GM13976 (cell line): ENCODE results near the gene AAK1.
A peak's percentile ranks its signal among the peaks of the same experiment; 100 is the strongest.

Experiments
- DNase-seq: peaks from one replicate; pipeline ENCODE4 v3.0.0; 2012; ENCODE audit warnings: low spot score
- CTCF ChIP-seq: IDR thresholded peaks from 2 replicates; pipeline ENCODE4 v1.5.1; 2012; ENCODE audit warnings: borderline replicate concordance, mild to moderate bottlenecking; ENCODE audit not compliant: insufficient read depth; ENCODE audit errors: extremely low read depth, missing control alignments, control extremely low read depth
- in situ Hi-C: fragments of 300-500 bp; cut with MboI; formaldehyde crosslinking; loops from one replicate; pipeline ENCODE4 v1.12.0; 2022; ENCODE audit warnings: low sequenced_read_pairs, mixed read lengths, inconsistent platforms; ENCODE audit not compliant: unreplicated experiment

AAK1 gene

DNA sequence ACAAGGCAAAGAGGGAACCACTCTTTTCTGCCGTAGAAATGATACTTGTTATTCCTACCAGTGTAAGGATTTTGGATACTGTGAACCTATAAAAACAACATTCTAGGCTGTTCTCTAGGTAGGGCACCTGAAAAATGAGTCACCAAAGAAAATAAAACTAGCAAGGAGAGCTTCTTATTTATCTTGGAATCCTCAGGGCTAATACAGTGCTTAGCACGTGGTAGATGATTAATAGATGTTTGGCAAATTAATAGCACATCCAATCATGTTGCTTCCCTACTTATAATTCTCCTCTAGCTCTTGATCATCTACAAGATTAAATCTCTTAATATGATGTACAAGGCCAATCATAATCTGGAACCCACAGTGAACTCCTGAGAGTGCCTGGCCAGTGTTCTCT is 73.1 kb downstream of the AAK1 start:
- no peak for DNase-seq
- in situ Hi-C loops, result no loop called here
- TF ChIP-seq CTCF, result no peak

GRCh38 chr2:69567909-69568300 is 75.6 kb downstream of the AAK1 start:
- in situ Hi-C loops, result no loop called here
- no peak for TF ChIP-seq CTCF
- DNase-seq, result no peak

DNA sequence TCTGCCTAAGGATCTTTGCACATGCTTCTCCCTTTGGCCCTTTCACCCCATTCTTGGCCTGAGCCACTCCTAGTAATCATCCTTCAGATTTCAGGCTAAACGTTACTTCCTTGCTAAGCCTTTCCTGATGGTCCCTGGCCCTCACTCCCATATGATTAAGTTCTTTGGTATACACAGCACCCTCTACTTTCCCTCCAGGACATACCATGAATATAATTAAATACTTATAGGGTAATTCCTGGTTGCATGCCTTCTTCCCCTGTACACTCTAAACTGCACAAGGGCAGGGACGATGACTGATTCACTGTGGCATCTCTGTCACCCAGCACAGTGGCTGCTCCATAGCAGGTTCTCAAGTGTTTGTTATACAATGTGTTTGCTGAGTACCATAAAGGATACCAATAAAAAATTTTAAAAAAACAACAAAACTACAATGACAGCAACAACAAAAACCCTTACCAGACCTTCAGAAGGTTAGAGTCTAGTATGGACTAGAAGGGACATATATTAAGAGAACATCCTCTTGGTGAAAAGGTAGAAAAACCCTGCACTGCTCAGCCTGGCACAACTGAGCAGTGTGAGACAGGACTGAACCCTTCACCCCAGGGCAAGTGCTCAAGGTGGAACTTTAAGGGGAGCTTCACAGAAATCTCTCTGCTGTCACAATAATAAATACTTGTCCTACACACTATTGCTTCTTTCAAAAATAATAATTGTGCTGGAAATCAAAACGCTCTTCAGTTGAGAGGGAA is 76.2 kb downstream of the AAK1 start:
- in situ Hi-C loops, result no loop called here
- DNase-seq, result no peak
- TF ChIP-seq CTCF, result no peak

- TF ChIP-seq CTCF, result no peak
- in situ Hi-C loops, result no loop called here
- DNase-seq, result no peak
These were observed 76.9 kb downstream of the AAK1 start for GRCh38 chr2:69566669-69567068.

GRCh38 chr2:69565431-69565839 is 78.1 kb downstream of the AAK1 start:
- in situ Hi-C loops, result no loop called here
- peak; percentile 80 for TF ChIP-seq CTCF
- DNase-seq, result peak; percentile 64

DNA sequence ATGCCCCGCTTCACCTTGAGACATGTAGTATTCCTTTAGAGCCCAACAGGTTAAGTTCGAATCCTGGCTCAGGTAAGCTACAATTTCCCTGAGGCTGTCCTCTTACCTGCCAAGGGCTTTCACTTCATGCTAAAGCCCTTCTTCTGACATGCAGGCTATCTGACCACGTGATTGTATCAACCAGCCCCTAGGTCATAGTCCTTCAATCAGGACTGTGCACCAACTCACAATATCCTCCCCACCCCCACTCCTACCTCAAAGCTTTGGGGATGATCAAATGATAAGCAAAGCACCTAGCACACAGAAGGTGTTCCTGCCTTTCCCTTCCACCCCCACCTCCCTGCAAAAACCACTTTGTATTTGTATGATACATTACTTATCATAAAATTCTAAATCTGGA is 78.9 kb downstream of the AAK1 start:
- DNase-seq, result no peak
- in situ Hi-C loops, result loop anchor here (5.0 kb wide), 1 partner anchor 148 kb away; no protein-coding TSS in a partner anchor
- TF ChIP-seq CTCF, result no peak
